Stomach (tissue), 9 donors: Measurements from ENCODE around the gene PLPP6. TPM values are rescaled to one million over a fixed set of nuclear protein-coding genes. Genes with fewer than 3 reads are reported as not detected.

ENCODE experiments used
- DNase-seq, 2 donors: peaks; one replicate each; pipeline versions ENCODE4 v3.0.0 to v3.0.0-alpha.2; 2013 to 2019
- H3K27ac ChIP-seq, 5 donors: fragments of 200-600 bp in 4 of 5; sonication (generic) in 4 of 5; one replicate each; pipeline ENCODE4 v1.5.1; 2013 to 2019; ENCODE audit warnings: mild to moderate bottlenecking in 1 of 5, moderate library complexity in 1 of 5
- H3K27me3 ChIP-seq, 3 donors: fragments of 200-600 bp; sonication (generic); one replicate each; pipeline ENCODE4 v1.5.1; 2017 to 2019; ENCODE audit warnings: mixed run types in 1 of 3
- H3K36me3 ChIP-seq, 4 donors: fragments of 200-600 bp; sonication (generic); 1 replicate in 3 of 4; 2 replicates in 1 of 4; pipeline ENCODE4 v1.5.1; 2016 to 2019
- H3K4me1 ChIP-seq, 4 donors: fragments of 200-600 bp; sonication (generic); one replicate each; pipeline ENCODE4 v1.5.1; 2016 to 2019
- H3K4me3 ChIP-seq, 4 donors: fragments of 200-600 bp; sonication (generic) in 3 of 4; one replicate each; pipeline ENCODE4 v1.5.1; 2016 to 2019; ENCODE audit warnings: mild to moderate bottlenecking in 1 of 4
- H3K9me3 ChIP-seq, 4 donors: fragments of 200-600 bp; sonication (generic); one replicate each; pipeline ENCODE4 v1.5.1; 2016 to 2019
- EP300 ChIP-seq: sonication (generic); formaldehyde crosslinking; IDR thresholded peaks from one replicate; pipeline ENCODE4 v1.6.1; 2017; ENCODE audit warnings: antibody characterized with exemption
- POLR2A ChIP-seq, 4 donors: fragments of 450-650 bp; IDR thresholded peaks; one replicate each; pipeline ENCODE4 v1.6.1; 2016; ENCODE audit warnings: antibody characterized with exemption in 4 of 4, control low read depth in 2 of 4, mild to moderate bottlenecking in 1 of 4, moderate library complexity in 1 of 4
- POLR2AphosphoS5 ChIP-seq, 3 donors: sonication (generic); formaldehyde crosslinking; IDR thresholded peaks; one replicate each; pipeline ENCODE4 v1.6.1; 2016; ENCODE audit warnings: antibody characterized with exemption in 3 of 3
- WGBS, 5 donors: extraction: QIAGEN DNeasy Blood & Tissue Kit in 3 of 5; methylation state at CpG; one replicate each; pipeline versions ENCODE4 v1.1.5 to v1.1.7; 2013 to 2018; 5-methylcytosine and 5-hydroxymethylcytosine counted together
- intact Hi-C: fragments of 100-400 bp; cut with DNase I; formaldehyde crosslinking; loops from one replicate; pipeline ENCODE4 v1.15.1; 2023; ENCODE audit warnings: low total_unique reads
- polyA plus RNA-seq, 3 donors: library from polyadenylated mRNA; stranded (reverse); fragments of 200-250 nt; gene quantifications; one replicate each; pipeline ENCODE4 v1.2.3, GENCODE V29; 2013
- total RNA-seq, 5 donors: library from RNA; depleted of rRNA; stranded (reverse); fragments of >200 nt; gene quantifications; one replicate each; pipeline versions ENCODE4 v1.1.0 to v1.2.3, GENCODE V29; 2014 to 2016
- TF ChIP-seq, protein P1 (sequence below), 7 experiments: fragments of 450-650 bp in 4 of 7; fragments of 200-600 bp in 3 of 7; sonication (generic) in 3 of 7; IDR thresholded peaks; one replicate each; pipeline ENCODE4 v1.5.1; 2016 to 2019; ENCODE audit warnings: antibody characterized with exemption in 7 of 7, control low read depth in 2 of 7, mild to moderate bottlenecking in 1 of 7
- donor health status: healthy with polysubstance abuse.
- donor health status: Bipolar disorder and iron deficiency.
- donor health status: healthy.

PLPP6 gene
- total and polyA plus RNA-seq, 8 donors, result 3.5 to 11.0 (median 6.7) TPM; not detected in 1

DNA sequence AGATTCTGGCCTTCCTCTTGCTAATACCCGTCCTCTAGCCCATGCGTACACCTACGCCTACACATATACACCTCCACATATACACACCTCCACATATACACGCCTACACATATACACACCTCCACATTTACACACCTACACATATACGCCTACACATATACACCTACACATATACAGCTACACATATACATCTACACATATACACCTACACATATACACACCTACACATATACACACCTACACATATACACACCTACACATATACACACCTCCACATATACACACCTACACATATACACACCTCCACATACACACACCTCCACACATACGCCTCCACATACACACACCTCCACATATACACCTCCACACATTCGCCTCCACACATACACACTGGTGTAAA lies 51.8 kb downstream of the PLPP6 start:
- WGBS, 5 donors, result 52 to 77% (median 65%) methylated on average over 7 of the region's 7 CpGs
- DNase-seq, result peak in 1 of 2 donors; percentile 4
- intact Hi-C loops, result no loop called here
- no peaks in the 10 kb centered on the region for H3K4me1 ChIP-seq
- no peaks in the 10 kb centered on the region for H3K27me3 ChIP-seq
- H3K4me3 ChIP-seq, result no peak overlapping the region
- no peak overlapping the region for H3K27ac ChIP-seq
- TF ChIP-seq POLR2A (IDR thresholded peaks at IDR 0.05), result no peak
- TF ChIP-seq EP300, result no peak
- TF ChIP-seq POLR2AphosphoS5 (IDR thresholded peaks at IDR 0.05), result no peak
- TF ChIP-seq, protein P1, sequence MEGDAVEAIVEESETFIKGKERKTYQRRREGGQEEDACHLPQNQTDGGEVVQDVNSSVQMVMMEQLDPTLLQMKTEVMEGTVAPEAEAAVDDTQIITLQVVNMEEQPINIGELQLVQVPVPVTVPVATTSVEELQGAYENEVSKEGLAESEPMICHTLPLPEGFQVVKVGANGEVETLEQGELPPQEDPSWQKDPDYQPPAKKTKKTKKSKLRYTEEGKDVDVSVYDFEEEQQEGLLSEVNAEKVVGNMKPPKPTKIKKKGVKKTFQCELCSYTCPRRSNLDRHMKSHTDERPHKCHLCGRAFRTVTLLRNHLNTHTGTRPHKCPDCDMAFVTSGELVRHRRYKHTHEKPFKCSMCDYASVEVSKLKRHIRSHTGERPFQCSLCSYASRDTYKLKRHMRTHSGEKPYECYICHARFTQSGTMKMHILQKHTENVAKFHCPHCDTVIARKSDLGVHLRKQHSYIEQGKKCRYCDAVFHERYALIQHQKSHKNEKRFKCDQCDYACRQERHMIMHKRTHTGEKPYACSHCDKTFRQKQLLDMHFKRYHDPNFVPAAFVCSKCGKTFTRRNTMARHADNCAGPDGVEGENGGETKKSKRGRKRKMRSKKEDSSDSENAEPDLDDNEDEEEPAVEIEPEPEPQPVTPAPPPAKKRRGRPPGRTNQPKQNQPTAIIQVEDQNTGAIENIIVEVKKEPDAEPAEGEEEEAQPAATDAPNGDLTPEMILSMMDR (IDR thresholded peaks at IDR 0.05), result no peak
- no peaks in the 10 kb centered on the region for H3K9me3 ChIP-seq
- peaks cover 49 to 96% (median 88%) of the 10 kb centered on the region in 4 donors for H3K36me3 ChIP-seq

DNA sequence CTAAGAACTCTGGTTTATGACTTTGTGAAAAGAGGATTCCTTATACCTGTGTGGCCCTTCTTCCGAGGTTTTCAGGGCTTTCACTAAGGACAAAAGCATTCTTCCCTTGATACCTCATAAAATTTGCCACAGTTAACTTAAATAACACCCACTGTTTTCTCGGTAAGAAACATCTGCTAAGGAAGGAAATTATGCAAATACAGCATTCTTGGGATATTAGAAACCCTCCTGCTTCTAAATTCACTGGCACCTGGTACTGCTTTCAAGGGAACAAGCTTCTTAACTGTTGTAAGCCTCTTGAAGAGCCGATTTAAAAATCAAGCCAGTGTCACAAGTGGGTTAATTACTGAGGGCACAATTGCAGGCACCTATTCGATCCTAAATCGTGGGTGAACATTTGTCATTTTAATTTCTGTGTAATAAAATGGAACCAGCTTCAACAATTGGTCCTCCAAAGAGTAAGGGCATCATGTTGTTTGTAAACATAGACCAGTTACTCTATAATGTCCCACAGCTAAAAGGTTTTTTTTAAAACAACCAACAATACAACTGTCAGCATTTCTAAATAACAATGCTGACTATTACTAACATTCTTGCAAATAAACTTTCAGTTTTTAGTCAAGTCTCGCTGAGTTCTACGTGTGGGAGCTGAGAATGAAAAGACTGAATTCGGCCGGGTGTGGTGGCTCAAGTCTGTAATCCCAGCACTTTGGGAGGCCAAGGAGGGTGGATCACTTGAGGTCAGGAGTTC lies 52.3 kb downstream of the PLPP6 start:
- intact Hi-C loops, result no loop called here
- no peak for TF ChIP-seq POLR2AphosphoS5 (IDR thresholded peaks at IDR 0.05)
- TF ChIP-seq EP300, result no peak
- TF ChIP-seq, protein P1 (IDR thresholded peaks at IDR 0.05), result no peak
- TF ChIP-seq POLR2A (IDR thresholded peaks at IDR 0.05), result no peak
- Histone ChIP-seq H3K27me3 (no peaks in the 10 kb centered on the region), H3K4me1 (no peaks in the 10 kb centered on the region), H3K36me3 (peaks cover 54 to 96% (median 93%) of the 10 kb centered on the region in 4 donors), H3K4me3 (no peak overlapping the region), H3K27ac (no peak overlapping the region), H3K9me3 (no peaks in the 10 kb centered on the region)
- WGBS, 5 donors, result 77 to 88% (median 85%) methylated on average over 9 of the region's 9 CpGs
- DNase-seq, result no peak

Other genes starting within 250 kb of the PLPP6 start
- gene SLC1A1, start 171.8 kb upstream of the PLPP6 start, total RNA-seq, result 10 to 100 TPM in 1 of 5 donors, 1 to 10 TPM in 2, under 1 TPM in 1, not detected in 1; 0.58 to 13.3 (median 6.1) TPM
- 1 to 10 TPM; 1.4 to 2.7 (median 2.1) TPM for gene SLC1A1, start 171.8 kb upstream of the PLPP6 start, polyA plus RNA-seq
- 10 to 100 TPM in 2 of 5 donors, 1 to 10 TPM in 3; 5.4 to 32.7 (median 8.8) TPM for gene SPATA6L, start 4.2 kb downstream of the PLPP6 start, total RNA-seq
- gene SPATA6L, start 4.2 kb downstream of the PLPP6 start, polyA plus RNA-seq, result 1 to 10 TPM; 2.3 to 4.8 (median 4.0) TPM
- gene CDC37L1, start 17.3 kb downstream of the PLPP6 start, total RNA-seq, result 10 to 100 TPM in 4 of 5 donors, 1 to 10 TPM in 1; 3.5 to 56.7 (median 23.7) TPM
- gene CDC37L1, start 17.3 kb downstream of the PLPP6 start, polyA plus RNA-seq, result 10 to 100 TPM in 2 of 3 donors, 1 to 10 TPM in 1; 8.1 to 20.3 (median 11.8) TPM
- 100 to 1,000 TPM in 1 of 5 donors, 10 to 100 TPM in 4; 26.1 to 108 (median 73.5) TPM for gene AK3, start 78.9 kb downstream of the PLPP6 start, total RNA-seq
- 10 to 100 TPM; 33.9 to 64.0 (median 49.9) TPM for gene AK3, start 78.9 kb downstream of the PLPP6 start, polyA plus RNA-seq
- gene RCL1, start 130.7 kb downstream of the PLPP6 start, total RNA-seq, result 10 to 100 TPM; 11.7 to 38.7 (median 14.7) TPM
- 10 to 100 TPM; 12.2 to 22.6 (median 13.1) TPM for gene RCL1, start 130.7 kb downstream of the PLPP6 start, polyA plus RNA-seq